HepG2 (cell line): ENCODE results near the gene NEDD8. TPM values are rescaled to one million over a fixed set of nuclear protein-coding genes. Genes with fewer than 3 reads are reported as not detected.

Experiments used
- ATAC-seq: fragments of 200-7000 bp; cut with Tn5 transposase; 3 replicates; pipeline ENCODE4 v1.9.1; 2020; ENCODE audit warnings: mild to moderate bottlenecking, moderate library complexity
- BruUV-seq: library from RNA; stranded (reverse); fragments of 400-500 nt; replicated peaks from 2 replicates; lab custom pipeline; 2021; lab: Mats Ljungman, UMichigan
- CTCF ChIA-PET: fragments of 300-600 bp; formaldehyde crosslinking; extraction: SDS; loops from one replicate; lab custom pipeline; 2021; ENCODE audit warnings: low total read pairs, inconsistent platforms, low intra/inter-chr PET ratio; lab: Yijun Ruan, JAX
- POLR2A ChIA-PET: fragments of 350-600 bp; sonication (Branson Sonifier 250); formaldehyde crosslinking; loops from one replicate; lab custom pipeline; 2020; ENCODE audit warnings: antibody characterized with exemption, inconsistent platforms; lab: Yijun Ruan, JAX
- DNase-seq: peaks from one replicate; pipeline ENCODE4 v3.0.0-alpha.2; 2015; ENCODE audit warnings: low spot score
- FAIRE-seq: peaks from 3 replicates; lab custom pipeline; 2011; peaks lifted over from hg19 to GRCh38; lab: Jason Lieb, UNC
- H2AFZ ChIP-seq: one replicate; pipeline ENCODE4 v1.6.1; 2011; ENCODE audit warnings: low read length, inconsistent platforms
- H3K27ac ChIP-seq: fragments of 300-600 bp; 3 replicates; pipeline ENCODE4 v1.8.0; 2011; ENCODE audit warnings: mixed run types, mild to moderate bottlenecking, mixed read lengths, low read length, inconsistent platforms; ENCODE audit not compliant: insufficient read depth; ENCODE audit errors: extremely low read length
- H3K27me3 ChIP-seq, 2 experiments: fragments of 200-600 bp in 1 of 2; 2 replicates in 1 of 2; 3 replicates in 1 of 2; pipeline versions ENCODE4 v1.6.0 to v1.8.0; 2011; ENCODE audit warnings: low read length in 2 of 2, mild to moderate bottlenecking in 2 of 2, moderate library complexity in 2 of 2, inconsistent platforms in 1 of 2; ENCODE audit not compliant: insufficient read depth in 2 of 2, control insufficient read depth in 1 of 2
- H3K36me3 ChIP-seq, 2 experiments: fragments of 200-600 bp in 1 of 2; replicated peaks in 1 of 2; 2 replicates in 1 of 2; 3 replicates in 1 of 2; pipeline versions ENCODE4 v1.5.1 to v1.8.0; 2011; ENCODE audit warnings: low read length in 2 of 2, inconsistent platforms in 1 of 2; ENCODE audit not compliant: insufficient read depth in 2 of 2, control insufficient read depth in 1 of 2
- H3K4me1 ChIP-seq: 2 replicates; pipeline ENCODE4 v1.5.1; 2012; ENCODE audit warnings: low read length, inconsistent platforms; ENCODE audit not compliant: insufficient read depth
- H3K4me2 ChIP-seq: 2 replicates; pipeline ENCODE4 v1.6.0; 2011; ENCODE audit warnings: low read depth, low read length, inconsistent platforms
- H3K4me3 ChIP-seq, 3 experiments: fragments of 200-600 bp in 1 of 3; sonication (generic), shearing (Covaris generic) in 1 of 3; replicated peaks in 1 of 3; 2 replicates each; pipeline ENCODE4 v1.5.1; 2011 to 2016; ENCODE audit warnings: low read length in 3 of 3, inconsistent platforms in 2 of 3, low read depth in 2 of 3, mild to moderate bottlenecking in 2 of 3, control low read depth in 1 of 3, mixed read lengths in 1 of 3; ENCODE audit not compliant: insufficient read depth in 1 of 3
- H3K79me2 ChIP-seq: one replicate; pipeline ENCODE4 v1.6.1; 2011; ENCODE audit warnings: low read length, inconsistent platforms; ENCODE audit not compliant: insufficient read depth
- H3K9ac ChIP-seq: 2 replicates; pipeline ENCODE4 v1.6.0; 2011; ENCODE audit warnings: mild to moderate bottlenecking, low read depth, low read length, inconsistent platforms; ENCODE audit not compliant: insufficient read depth
- H3K9me3 ChIP-seq: 2 replicates; pipeline ENCODE4 v1.5.1; 2012; ENCODE audit warnings: mild to moderate bottlenecking, low read length
- H4K20me1 ChIP-seq: 2 replicates; pipeline ENCODE4 v1.6.0; 2011; ENCODE audit warnings: inconsistent platforms, mild to moderate bottlenecking, low read length, moderate library complexity; ENCODE audit not compliant: insufficient read depth
- FOXO4 ChIP-seq: sonication (generic); formaldehyde crosslinking; conservative IDR thresholded peaks from 2 replicates; pipeline ENCODE4 v1.8.1; 2023; ENCODE audit warnings: missing genetic modification reagents
- HNRNPK ChIP-seq: fragments of 200-400 bp; formaldehyde crosslinking; IDR thresholded peaks from 2 replicates; pipeline ENCODE4 v1.6.1; 2018; ENCODE audit warnings: low read length, low read depth, moderate library complexity, mild to moderate bottlenecking; ENCODE audit not compliant: poor library complexity, severe bottlenecking
- HNRNPLL ChIP-seq: fragments of 200-400 bp; formaldehyde crosslinking; IDR thresholded peaks from 2 replicates; pipeline ENCODE4 v1.6.1; 2017; ENCODE audit warnings: mild to moderate bottlenecking, low read depth, low read length; ENCODE audit not compliant: poor library complexity, severe bottlenecking
- HOXA9 ChIP-seq: sonication (generic); formaldehyde crosslinking; IDR thresholded peaks from 2 replicates; pipeline ENCODE4 v1.8.1; 2022; ENCODE audit warnings: missing genetic modification reagents, mild to moderate bottlenecking, moderate library complexity, borderline replicate concordance
- HOXD1 ChIP-seq: sonication (generic); formaldehyde crosslinking; IDR thresholded peaks from 2 replicates; pipeline ENCODE4 v1.5.0; 2020; ENCODE audit warnings: missing genetic modification reagents
- JUNB ChIP-seq: sonication (generic); formaldehyde crosslinking; IDR thresholded peaks from 2 replicates; pipeline ENCODE4 v1.8.0; 2022; ENCODE audit warnings: missing genetic modification reagents, mild to moderate bottlenecking, borderline replicate concordance
- POGZ ChIP-seq: sonication (generic); formaldehyde crosslinking; IDR thresholded peaks from 2 replicates; pipeline ENCODE4 v1.4.0; 2020; ENCODE audit warnings: mild to moderate bottlenecking, missing genetic modification reagents
- PRPF4 ChIP-seq: fragments of 200-400 bp; formaldehyde crosslinking; IDR thresholded peaks from 2 replicates; pipeline ENCODE4 v1.6.1; 2016; ENCODE audit warnings: low read length, low read depth; ENCODE audit not compliant: poor library complexity, severe bottlenecking
- SSRP1 ChIP-seq: IDR thresholded peaks from 2 replicates; pipeline ENCODE4 v1.6.1; 2016; ENCODE audit warnings: control low read depth
- ZKSCAN8 ChIP-seq: IDR thresholded peaks from 2 replicates; pipeline ENCODE4 v1.6.1; 2016; ENCODE audit warnings: borderline replicate concordance, missing genetic modification reagents, missing compliant biosample characterization
- ZNF263 ChIP-seq: sonication (generic); formaldehyde crosslinking; IDR thresholded peaks from 2 replicates; pipeline ENCODE4 v1.4.0; 2020; ENCODE audit warnings: missing genetic modification reagents
- ZNF274 ChIP-seq: sonication (generic); formaldehyde crosslinking; IDR thresholded peaks from 2 replicates; pipeline ENCODE4 v1.5.1; 2020; ENCODE audit warnings: mild to moderate bottlenecking, missing genetic modification reagents
- ZNF33A ChIP-seq: sonication (generic); formaldehyde crosslinking; IDR thresholded peaks from 2 replicates; pipeline ENCODE4 v1.5.1; 2020; ENCODE audit warnings: missing genetic modification reagents, mild to moderate bottlenecking, moderate library complexity, borderline replicate concordance
- ZNF589 ChIP-seq: sonication (generic); formaldehyde crosslinking; conservative IDR thresholded peaks from 2 replicates; pipeline ENCODE4 v1.8.0; 2022; ENCODE audit warnings: mild to moderate bottlenecking, moderate library complexity, missing genetic modification reagents
- ZNF607 ChIP-seq: sonication (generic); formaldehyde crosslinking; IDR thresholded peaks from 2 replicates; pipeline ENCODE4 v1.5.1; 2020; ENCODE audit warnings: missing genetic modification reagents, mild to moderate bottlenecking, borderline replicate concordance
- ZNF670 ChIP-seq: sonication (generic); formaldehyde crosslinking; IDR thresholded peaks from 2 replicates; pipeline ENCODE4 v1.8.0; 2022; ENCODE audit warnings: mild to moderate bottlenecking, missing genetic modification reagents, borderline replicate concordance
- ZNF687 ChIP-seq: sonication (generic); formaldehyde crosslinking; IDR thresholded peaks from 2 replicates; pipeline ENCODE4 v1.5.1; 2020; ENCODE audit warnings: mild to moderate bottlenecking, missing genetic modification reagents, moderate library complexity
- WGBS: methylation state at CpG from one replicate; pipeline ENCODE4 v1.1.6; 2017; ENCODE audit warnings: low lambda C conversion rate; 5-methylcytosine and 5-hydroxymethylcytosine counted together
- in situ Hi-C: cut with HindIII; loops from 2 replicates; pipeline ENCODE4 v1.10.0; 2017; ENCODE audit warnings: low pct_unique_long_range_greater_than_20kb; ENCODE audit not compliant: extremely low pct_ligation_motif_present
- intact Hi-C: fragments of 100-400 bp; cut with micrococcal nuclease; formaldehyde crosslinking; loops from one replicate; pipeline ENCODE4 v1.10.0; 2022; ENCODE audit not compliant: unreplicated experiment
- polyA plus RNA-seq, 8 experiments: library from polyadenylated mRNA; depleted of rRNA in 3 of 8; stranded (reverse) in 7 of 8; unstranded in 1 of 8; fragments of >200 nt; fragmentation: Illumina TruSeq in 4 of 8; extraction: Trizol in 4 of 8; gene quantifications; 2 replicates each; pipeline versions ENCODE4 v1.2.1 to v1.2.3, GENCODE V29; 2011 to 2016; ENCODE audit warnings: low read depth in 4 of 8, missing spikeins in 1 of 8, mixed read lengths in 1 of 8; ENCODE audit not compliant: insufficient read depth in 1 of 8
- total RNA-seq, 5 experiments: library from RNA; depleted of rRNA; stranded (reverse); fragments of >200 nt; fragmentation: Illumina TruSeq; extraction: Trizol; gene quantifications; 2 replicates each; pipeline ENCODE4 v1.2.3, GENCODE V29; 2016; ENCODE audit warnings: low read depth in 1 of 5

NEDD8 gene
- total and polyA plus RNA-seq, 2 of the 13 experiments (the other 11 are each of a cell fraction or from before 2014, with no cell fraction given): 535 to 713 TPM

- Histone ChIP-seq H3K4me3 (no peak overlapping the region), H2AFZ (no peak overlapping the region), H3K4me2 (no peak overlapping the region), H3K9ac (no peak overlapping the region), H3K27me3 (peaks cover 0 to 4% of the 10 kb centered on the region in 2 experiments; a peak in 1 of 5 replicates), H3K79me2 (peaks cover 42% of the 10 kb centered on the region), H3K4me1 (peaks cover 41% of the 10 kb centered on the region), H3K36me3 (peaks cover 43 to 69% of the 10 kb centered on the region in 2 experiments), H4K20me1 (peaks cover 7% of the 10 kb centered on the region; the same call in 1 of the 2 replicates), H3K27ac (no peak overlapping the region), H3K9me3 (no peaks in the 10 kb centered on the region)
- intact Hi-C loops: loop anchor here (10.0 kb wide), 1 partner anchor 1189 kb away; no protein-coding TSS in a partner anchor
- ATAC-seq (no peak), FAIRE-seq (no peak), DNase-seq (no peak)
- 97% methylated on average over 5 of the region's 5 CpGs for WGBS
- BruUV-seq: no TSS peak
- ChIA-PET CTCF (no interaction called here), POLR2A (interaction anchor here (0.9 to 18.0 kb wide), 11 partner anchors 16 to 178 kb away, joined by 3 to 850 read pairs (median 4); partner anchors contain the start of genes CHMP4A, CIDEB, DCAF11 and DHRS1)
- in situ Hi-C loops: no loop called here
- TF ChIP-seq FOXO4 (CRISPR knock-in tag) (peak; percentile 80; the same call in 1 of the 2 replicates), SSRP1 (CRISPR knock-in tag) (no peak), PRPF4 (no peak), HNRNPLL (no peak), ZNF263 (CRISPR knock-in tag) (no peak), ZNF33A (CRISPR knock-in tag) (0 out of 2 replicates have a peak, but pooled peaks have one; percentile 50), ZNF589 (CRISPR knock-in tag) (peak; percentile 14; the same call in 1 of the 2 replicates), ZNF607 (CRISPR knock-in tag) (0 out of 2 replicates have a peak, but pooled peaks have one; percentile 8), ZNF274 (CRISPR knock-in tag) (0 out of 2 replicates have a peak, but pooled peaks have one; percentile 38), HOXA9 (CRISPR knock-in tag) (peak; percentile 53; the same call in 1 of the 2 replicates), HNRNPK (no peak), POGZ (no peak), ZNF687 (no peak), HOXD1 (CRISPR knock-in tag) (no peak), JUNB (0 out of 2 replicates have a peak, but pooled peaks have one; percentile 60), ZKSCAN8 (CRISPR knock-in tag) (no peak), ZNF670 (CRISPR knock-in tag) (0 out of 2 replicates have a peak, but pooled peaks have one; percentile 66)
These were observed 3.9 kb upstream of the NEDD8 start for GRCh38 chr14:24235804-24236688.
